Measurements from ENCODE around the gene RNF208. TPM values are rescaled to one million over a fixed set of nuclear protein-coding genes. Genes with fewer than 3 reads are reported as not detected.

RNF208 gene
- total and polyA plus RNA-seq, 12 donors = 1.1 to 90.5 (median 12.1) TPM

DNA sequence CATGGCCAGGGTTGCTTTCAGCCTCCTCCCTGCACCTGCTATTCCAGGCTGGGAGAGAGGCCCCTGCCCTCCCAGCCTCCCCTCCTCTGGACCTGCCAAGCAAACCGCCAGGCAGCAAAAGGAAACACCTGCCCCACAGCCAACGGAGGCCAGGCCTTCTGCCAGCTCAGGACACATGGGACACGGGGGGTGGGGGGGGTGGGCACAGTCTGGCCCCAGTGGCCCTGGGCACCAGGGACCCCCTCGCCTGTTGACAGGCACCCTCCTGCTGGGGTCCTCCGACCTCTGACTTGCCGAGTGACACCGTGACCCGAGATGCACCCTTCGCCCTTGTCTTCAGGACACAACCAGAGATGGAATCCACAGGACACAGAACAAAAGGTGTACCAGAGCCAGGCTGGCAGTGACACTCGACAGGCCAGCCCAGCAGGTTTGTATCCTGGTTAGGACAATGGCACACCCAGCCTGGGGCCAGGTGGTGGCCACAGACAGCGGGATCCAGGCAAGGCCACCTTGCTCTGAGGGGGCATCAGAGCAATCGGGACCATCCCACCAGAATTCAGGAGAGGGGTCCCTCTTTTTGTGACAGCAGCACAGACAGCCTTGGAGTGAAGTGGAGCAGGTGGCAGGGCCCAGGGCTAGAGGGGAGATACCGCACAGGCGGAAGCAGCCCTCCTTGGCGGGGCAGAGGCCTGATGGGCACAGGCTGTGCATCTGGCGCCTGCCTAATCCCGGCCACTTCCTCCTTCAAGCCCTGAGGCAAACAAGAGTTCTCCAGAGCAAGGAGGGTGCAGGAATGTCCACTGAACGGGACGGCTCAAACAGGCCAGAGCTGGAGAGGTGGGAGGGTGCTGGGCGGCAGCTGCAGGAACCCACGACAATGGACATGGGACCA, 48.9 kb downstream of the RNF208 start:
- intact Hi-C loops (cut with DNase I) = no loop called here
- peaks cover 13 to 20% of the 10 kb centered on the region in 2 donors for H3K4me1 ChIP-seq (replicated peaks in 1 of 2)
- no peak overlapping the region for H3K27ac ChIP-seq
- 58 to 68% (median 60%) methylated on average over 13 to 21 of the region's 21 CpGs for WGBS, 4 donors
- H3K36me3 ChIP-seq (replicated peaks in 1 of 2) = no peaks in the 10 kb centered on the region
- peaks cover 40% of the 10 kb centered on the region for H3K27me3 ChIP-seq
- no peak for TF ChIP-seq POLR2A (IDR thresholded peaks at IDR 0.05)
- TF ChIP-seq, protein P1, sequence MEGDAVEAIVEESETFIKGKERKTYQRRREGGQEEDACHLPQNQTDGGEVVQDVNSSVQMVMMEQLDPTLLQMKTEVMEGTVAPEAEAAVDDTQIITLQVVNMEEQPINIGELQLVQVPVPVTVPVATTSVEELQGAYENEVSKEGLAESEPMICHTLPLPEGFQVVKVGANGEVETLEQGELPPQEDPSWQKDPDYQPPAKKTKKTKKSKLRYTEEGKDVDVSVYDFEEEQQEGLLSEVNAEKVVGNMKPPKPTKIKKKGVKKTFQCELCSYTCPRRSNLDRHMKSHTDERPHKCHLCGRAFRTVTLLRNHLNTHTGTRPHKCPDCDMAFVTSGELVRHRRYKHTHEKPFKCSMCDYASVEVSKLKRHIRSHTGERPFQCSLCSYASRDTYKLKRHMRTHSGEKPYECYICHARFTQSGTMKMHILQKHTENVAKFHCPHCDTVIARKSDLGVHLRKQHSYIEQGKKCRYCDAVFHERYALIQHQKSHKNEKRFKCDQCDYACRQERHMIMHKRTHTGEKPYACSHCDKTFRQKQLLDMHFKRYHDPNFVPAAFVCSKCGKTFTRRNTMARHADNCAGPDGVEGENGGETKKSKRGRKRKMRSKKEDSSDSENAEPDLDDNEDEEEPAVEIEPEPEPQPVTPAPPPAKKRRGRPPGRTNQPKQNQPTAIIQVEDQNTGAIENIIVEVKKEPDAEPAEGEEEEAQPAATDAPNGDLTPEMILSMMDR (IDR thresholded peaks at IDR 0.05) = no peak
- no peaks in the 10 kb centered on the region for H3K9me3 ChIP-seq (replicated peaks in 1 of 3)
- no peak overlapping the region for H3K4me3 ChIP-seq
- DNase-seq = no peak

DNA sequence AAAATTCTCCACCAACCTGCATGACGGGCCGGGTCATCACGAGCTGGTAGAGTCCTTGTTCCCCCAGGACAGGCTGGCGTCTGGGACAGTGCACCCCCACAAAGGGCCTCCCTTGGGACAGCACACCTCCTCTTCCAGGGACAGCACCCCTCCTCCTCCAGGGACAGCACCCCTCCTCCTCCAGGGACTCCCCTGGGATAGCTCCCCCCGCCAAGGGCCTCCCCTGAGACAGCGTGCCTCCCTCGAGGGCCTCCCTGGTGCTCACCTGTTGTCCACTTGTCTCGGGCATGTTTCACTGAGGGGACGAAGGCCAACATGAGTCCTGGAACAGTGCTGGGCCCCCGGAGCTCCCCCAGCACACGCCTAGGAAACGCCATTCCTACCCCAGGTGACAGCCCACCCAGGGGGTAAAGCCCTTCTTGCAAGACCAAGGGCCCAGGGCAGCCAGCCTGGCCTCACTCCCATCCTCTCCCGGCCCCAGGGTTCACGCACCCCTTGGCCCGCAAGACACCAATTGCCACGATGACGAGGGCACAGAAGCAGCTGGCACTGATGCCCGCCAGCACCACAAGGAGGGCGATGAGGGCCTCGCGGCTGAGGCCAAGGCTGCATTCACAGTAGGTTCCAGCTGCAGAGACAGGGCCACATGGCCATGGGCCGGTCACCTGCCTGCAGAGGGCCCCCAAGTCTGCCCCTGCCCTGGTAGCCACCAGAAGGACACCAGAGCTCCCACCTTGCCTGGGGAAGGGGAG, 50.7 kb downstream of the RNF208 start:
- peaks cover 58% of the 10 kb centered on the region for H3K27me3 ChIP-seq
- 66 to 81% (median 79%) methylated on average over 7 to 22 of the region's 22 CpGs for WGBS, 4 donors
- peaks cover 10 to 20% of the 10 kb centered on the region in 2 donors for H3K4me1 ChIP-seq (replicated peaks in 1 of 2)
- no peaks in the 10 kb centered on the region for H3K36me3 ChIP-seq (replicated peaks in 1 of 2)
- no peak for TF ChIP-seq POLR2A (IDR thresholded peaks at IDR 0.05)
- TF ChIP-seq, protein P1 (IDR thresholded peaks at IDR 0.05) = no peak
- intact Hi-C loops (cut with DNase I) = no loop called here
- no peaks in the 10 kb centered on the region for H3K9me3 ChIP-seq (replicated peaks in 1 of 3)
- no peak overlapping the region for H3K4me3 ChIP-seq
- DNase-seq = no peak
- no peak overlapping the region for H3K27ac ChIP-seq

DNA sequence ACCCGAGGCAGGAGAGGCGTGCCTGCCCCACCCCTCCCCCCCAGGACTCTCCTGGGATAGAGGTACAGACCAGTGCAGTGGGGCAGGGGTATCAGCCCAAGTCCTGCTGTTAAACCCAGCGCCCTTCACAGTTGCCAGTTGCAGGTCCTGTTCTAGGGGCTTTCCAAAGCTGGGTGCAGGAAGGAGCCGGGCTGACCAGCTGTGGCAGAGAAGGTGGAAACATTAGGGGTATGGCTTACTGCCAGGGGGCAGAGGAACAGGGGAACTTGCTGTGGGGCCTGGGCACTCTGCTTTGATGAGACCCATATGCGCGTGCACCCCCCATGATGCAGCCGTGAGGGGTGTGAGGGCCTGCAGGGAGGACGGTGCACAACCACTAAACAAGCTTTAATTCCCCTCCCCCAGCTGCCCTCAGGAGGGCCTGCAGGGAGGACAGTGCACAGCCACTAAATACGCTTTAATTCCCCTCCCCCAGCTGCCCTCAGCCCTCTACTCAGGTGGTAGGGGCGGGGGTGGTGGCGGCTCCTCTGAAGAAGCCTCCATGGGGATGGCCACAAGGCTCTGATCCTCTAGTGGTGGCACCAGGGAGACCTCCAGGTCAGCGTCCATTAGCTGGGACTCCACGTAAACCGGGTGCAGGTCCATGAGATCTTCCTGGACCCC, 51.4 kb downstream of the RNF208 start:
- Histone ChIP-seq H3K27ac (no peak overlapping the region), H3K4me3 (no peak overlapping the region), H3K9me3 (replicated peaks in 1 of 3) (no peaks in the 10 kb centered on the region), H3K36me3 (replicated peaks in 1 of 2) (no peaks in the 10 kb centered on the region), H3K27me3 (peaks cover 65% of the 10 kb centered on the region), H3K4me1 (replicated peaks in 1 of 2) (peaks cover 10 to 20% of the 10 kb centered on the region in 2 donors)
- no peak for DNase-seq
- TF ChIP-seq POLR2A (IDR thresholded peaks at IDR 0.05) = no peak
- TF ChIP-seq, protein P1 (IDR thresholded peaks at IDR 0.05) = no peak
- 33 to 42% (median 38%) methylated on average over 6 to 14 of the region's 14 CpGs for WGBS, 4 donors
- intact Hi-C loops (cut with DNase I) = no loop called here

Other genes with a start within 250 kb of the RNF208 start
Only the 30 nearest of the 32 such genes appear.
- gene PAXX, start 229.8 kb downstream of the RNF208 start, total RNA-seq = 10 to 100 TPM; 20.3 to 44.5 (median 35.5) TPM
- 100 to 1,000 TPM in 2 of 3 donors, 1 to 10 TPM in 1; 4.9 to 363 (median 209) TPM for gene PAXX, start 229.8 kb downstream of the RNF208 start, polyA plus RNA-seq
- 1 to 10 TPM in 2 of 9 donors, under 1 TPM in 5, not detected in 2; 0.22 to 1.3 (median 0.79) TPM for gene CLIC3, start 225.7 kb downstream of the RNF208 start, total RNA-seq
- 1 to 10 TPM in 2 of 3 donors, not detected in 1; 3.8 to 6.4 TPM for gene CLIC3, start 225.7 kb downstream of the RNF208 start, polyA plus RNA-seq
- 10 to 100 TPM in 8 of 9 donors, 1 to 10 TPM in 1; 2.9 to 54.4 (median 29.3) TPM for gene ABCA2, start 194.0 kb downstream of the RNF208 start, total RNA-seq
- 100 to 1,000 TPM in 1 of 3 donors, 10 to 100 TPM in 2; 13.6 to 150 (median 69.8) TPM for gene ABCA2, start 194.0 kb downstream of the RNF208 start, polyA plus RNA-seq
- under 1 TPM in 5 of 9 donors, not detected in 4; 0.11 to 0.69 (median 0.21) TPM for gene FUT7, start 190.2 kb downstream of the RNF208 start, total RNA-seq
- under 1 TPM in 2 of 3 donors, not detected in 1; 0.16 to 0.17 TPM for gene FUT7, start 190.2 kb downstream of the RNF208 start, polyA plus RNA-seq
- 10 to 100 TPM in 8 of 9 donors, 1 to 10 TPM in 1; 9.4 to 77.1 (median 41.2) TPM for gene NPDC1, start 176.1 kb downstream of the RNF208 start, total RNA-seq
- gene NPDC1, start 176.1 kb downstream of the RNF208 start, polyA plus RNA-seq = 100 to 1,000 TPM in 2 of 3 donors, 1 to 10 TPM in 1; 5.1 to 311 (median 194) TPM
- gene ENTPD2, start 168.2 kb downstream of the RNF208 start, total RNA-seq = under 1 TPM in 4 of 9 donors, not detected in 5; 0.28 to 0.53 (median 0.36) TPM
- gene ENTPD2, start 168.2 kb downstream of the RNF208 start, polyA plus RNA-seq = 1 to 10 TPM in 2 of 3 donors, not detected in 1; 1.6 to 1.7 TPM
- gene SAPCD2, start 151.7 kb downstream of the RNF208 start, total RNA-seq = 1 to 10 TPM in 2 of 9 donors, under 1 TPM in 7; 0.24 to 1.7 (median 0.79) TPM
- gene SAPCD2, start 151.7 kb downstream of the RNF208 start, polyA plus RNA-seq = under 1 TPM; 0.07 to 0.56 (median 0.17) TPM
- gene UAP1L1, start 144.7 kb downstream of the RNF208 start, total RNA-seq = 10 to 100 TPM in 8 of 9 donors, under 1 TPM in 1; 0.28 to 68.7 (median 14.4) TPM
- 10 to 100 TPM in 2 of 3 donors, 1 to 10 TPM in 1; 3.6 to 61.1 (median 15.9) TPM for gene UAP1L1, start 144.7 kb downstream of the RNF208 start, polyA plus RNA-seq
- 100 to 1,000 TPM in 1 of 9 donors, 10 to 100 TPM in 8; 44.5 to 102 (median 63.0) TPM for gene MAN1B1, start 135.3 kb downstream of the RNF208 start, total RNA-seq
- 100 to 1,000 TPM in 1 of 3 donors, 10 to 100 TPM in 2; 44.4 to 138 (median 87.6) TPM for gene MAN1B1, start 135.3 kb downstream of the RNF208 start, polyA plus RNA-seq
- 100 to 1,000 TPM; 117 to 387 (median 234) TPM for gene DPP7, start 107.5 kb downstream of the RNF208 start, total RNA-seq
- gene DPP7, start 107.5 kb downstream of the RNF208 start, polyA plus RNA-seq = 1,000 to 10,000 TPM in 2 of 3 donors, 10 to 100 TPM in 1; 52.6 to 1,938 (median 1,109) TPM
- gene GRIN1, start 83.1 kb downstream of the RNF208 start, total RNA-seq = under 1 TPM in 4 of 9 donors, not detected in 5; 0.04 to 0.28 (median 0.08) TPM
- gene GRIN1, start 83.1 kb downstream of the RNF208 start, polyA plus RNA-seq = under 1 TPM; 0.04 to 0.16 (median 0.10) TPM
- not detected for gene LRRC26, start 52.2 kb downstream of the RNF208 start, total RNA-seq
- not detected for gene LRRC26, start 52.2 kb downstream of the RNF208 start, polyA plus RNA-seq
- not detected for gene TMEM210, start 50.2 kb downstream of the RNF208 start, total RNA-seq
- not detected for gene TMEM210, start 50.2 kb downstream of the RNF208 start, polyA plus RNA-seq
- gene ANAPC2, start 33.7 kb downstream of the RNF208 start, total RNA-seq = 10 to 100 TPM; 18.1 to 72.1 (median 25.6) TPM
- 100 to 1,000 TPM in 1 of 3 donors, 10 to 100 TPM in 1, 1 to 10 TPM in 1; 7.1 to 162 (median 89.7) TPM for gene ANAPC2, start 33.7 kb downstream of the RNF208 start, polyA plus RNA-seq
- gene SSNA1, start 33.6 kb downstream of the RNF208 start, total RNA-seq = 10 to 100 TPM; 50.0 to 98.1 (median 65.7) TPM
- 100 to 1,000 TPM in 2 of 3 donors, 10 to 100 TPM in 1; 13.2 to 138 (median 127) TPM for gene SSNA1, start 33.6 kb downstream of the RNF208 start, polyA plus RNA-seq
- 10 to 100 TPM in 5 of 9 donors, 1 to 10 TPM in 4; 5.0 to 23.5 (median 10.7) TPM for gene TPRN, start 21.5 kb downstream of the RNF208 start, total RNA-seq
- gene TPRN, start 21.5 kb downstream of the RNF208 start, polyA plus RNA-seq = 1 to 10 TPM; 1.4 to 7.6 (median 3.4) TPM
- gene TMEM203, start 16.6 kb downstream of the RNF208 start, total RNA-seq = 10 to 100 TPM; 32.7 to 48.4 (median 42.3) TPM
- gene TMEM203, start 16.6 kb downstream of the RNF208 start, polyA plus RNA-seq = 10 to 100 TPM; 21.7 to 30.2 (median 28.4) TPM
- 10 to 100 TPM in 7 of 9 donors, 1 to 10 TPM in 2; 4.5 to 21.4 (median 13.5) TPM for gene NDOR1, start 16.5 kb downstream of the RNF208 start, total RNA-seq
- 10 to 100 TPM in 2 of 3 donors, 1 to 10 TPM in 1; 1.6 to 36.4 (median 14.9) TPM for gene NDOR1, start 16.5 kb downstream of the RNF208 start, polyA plus RNA-seq
- gene CYSRT1, start 2.9 kb upstream of the RNF208 start, total RNA-seq = 1 to 10 TPM in 6 of 9 donors, under 1 TPM in 3; 0.56 to 4.6 (median 1.2) TPM
- 1 to 10 TPM in 2 of 3 donors, not detected in 1; 2.5 to 3.4 TPM for gene CYSRT1, start 2.9 kb upstream of the RNF208 start, polyA plus RNA-seq
- under 1 TPM in 1 of 9 donors, not detected in 8; 0.06 TPM for gene RNF224, start 5.3 kb upstream of the RNF208 start, total RNA-seq
- gene RNF224, start 5.3 kb upstream of the RNF208 start, polyA plus RNA-seq = not detected
- gene SLC34A3, start 8.7 kb upstream of the RNF208 start, total RNA-seq = not detected
- gene SLC34A3, start 8.7 kb upstream of the RNF208 start, polyA plus RNA-seq = not detected
- 100 to 1,000 TPM in 7 of 9 donors, 10 to 100 TPM in 2; 69.9 to 362 (median 144) TPM for gene TUBB4B, start 19.0 kb upstream of the RNF208 start, total RNA-seq
- 100 to 1,000 TPM; 105 to 211 (median 200) TPM for gene TUBB4B, start 19.0 kb upstream of the RNF208 start, polyA plus RNA-seq
- gene STPG3, start 29.0 kb upstream of the RNF208 start, total RNA-seq = 1 to 10 TPM in 1 of 9 donors, under 1 TPM in 1, not detected in 7; 0.25 to 3.1 TPM
- gene STPG3, start 29.0 kb upstream of the RNF208 start, polyA plus RNA-seq = under 1 TPM in 1 of 3 donors, not detected in 2; 0.32 TPM
- gene NELFB, start 33.1 kb upstream of the RNF208 start, total RNA-seq = 10 to 100 TPM; 20.6 to 56.3 (median 38.5) TPM
- gene NELFB, start 33.1 kb upstream of the RNF208 start, polyA plus RNA-seq = 10 to 100 TPM; 10.9 to 48.3 (median 19.6) TPM
- gene TOR4A, start 55.5 kb upstream of the RNF208 start, total RNA-seq = 10 to 100 TPM in 5 of 9 donors, 1 to 10 TPM in 4; 1.1 to 21.5 (median 11.9) TPM
- 1 to 10 TPM in 2 of 3 donors, under 1 TPM in 1; 0.49 to 1.4 (median 1.3) TPM for gene TOR4A, start 55.5 kb upstream of the RNF208 start, polyA plus RNA-seq
- gene NRARP, start 80.0 kb upstream of the RNF208 start, total RNA-seq = 10 to 100 TPM in 1 of 9 donors, 1 to 10 TPM in 8; 1.1 to 11.2 (median 3.5) TPM
- 1 to 10 TPM in 2 of 3 donors, under 1 TPM in 1; 0.59 to 1.4 (median 1.1) TPM for gene NRARP, start 80.0 kb upstream of the RNF208 start, polyA plus RNA-seq
- 10 to 100 TPM in 7 of 9 donors, 1 to 10 TPM in 2; 8.5 to 38.6 (median 20.3) TPM for gene EXD3, start 200.9 kb upstream of the RNF208 start, total RNA-seq
- gene EXD3, start 200.9 kb upstream of the RNF208 start, polyA plus RNA-seq = 100 to 1,000 TPM in 1 of 3 donors, 10 to 100 TPM in 1, 1 to 10 TPM in 1; 1.2 to 111 (median 41.0) TPM
- gene NOXA1, start 201.2 kb upstream of the RNF208 start, total RNA-seq = 10 to 100 TPM in 2 of 9 donors, 1 to 10 TPM in 7; 2.9 to 12.6 (median 9.1) TPM
- gene NOXA1, start 201.2 kb upstream of the RNF208 start, polyA plus RNA-seq = 10 to 100 TPM in 2 of 3 donors, not detected in 1; 23.5 to 50.7 TPM
- under 1 TPM in 4 of 9 donors, not detected in 5; 0.14 to 0.20 (median 0.18) TPM for gene ENTPD8, start 219.1 kb upstream of the RNF208 start, total RNA-seq
- gene ENTPD8, start 219.1 kb upstream of the RNF208 start, polyA plus RNA-seq = under 1 TPM in 2 of 3 donors, not detected in 1; 0.16 to 0.17 TPM
- 10 to 100 TPM in 8 of 9 donors, 1 to 10 TPM in 1; 8.7 to 47.6 (median 22.5) TPM for gene NSMF, start 237.1 kb upstream of the RNF208 start, total RNA-seq
- 100 to 1,000 TPM in 1 of 3 donors, 10 to 100 TPM in 2; 23.1 to 118 (median 39.7) TPM for gene NSMF, start 237.1 kb upstream of the RNF208 start, polyA plus RNA-seq

Measured in adrenal gland (tissue), 12 donors.